GM18511 (cell line): ENCODE data around the gene VSIG10L2.

Source experiments
- ATAC-seq: cut with Tn5 transposase; IDR thresholded peaks from one replicate; pipeline ENCODE4 v1.9.1; 2021; ENCODE audit warnings: mild to moderate bottlenecking, moderate library complexity; ENCODE audit not compliant: unreplicated experiment

Gene VSIG10L2

GRCh38 chr11:125929445-125930075 is 16.3 kb upstream of the VSIG10L2 start:
- ATAC-seq: no peak

DNA sequence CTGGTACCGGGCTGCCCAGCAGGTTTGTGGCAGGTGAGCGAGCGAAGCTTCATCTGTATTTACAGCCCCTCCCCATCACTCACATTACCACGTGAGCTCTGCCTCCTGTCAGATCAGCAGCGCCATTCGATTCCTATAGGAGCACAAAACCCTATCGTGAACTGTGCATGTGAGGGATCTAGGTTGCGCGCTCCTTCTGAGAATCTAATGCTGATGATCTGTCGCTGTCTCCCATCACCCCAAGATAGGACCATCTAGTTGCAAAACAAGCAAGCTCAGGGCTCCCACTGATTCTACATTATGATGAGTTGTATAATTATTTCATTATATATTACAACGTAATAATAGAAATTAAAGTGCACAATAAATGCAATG is 15.8 kb upstream of the VSIG10L2 start:
- ATAC-seq: no peak

- ATAC-seq: no peak
Observed at GRCh38 chr11:125931116-125931515, 14.7 kb upstream of the VSIG10L2 start.

- no peak for ATAC-seq
Observed at GRCh38 chr11:125931668-125932067, 14.2 kb upstream of the VSIG10L2 start.

DNA sequence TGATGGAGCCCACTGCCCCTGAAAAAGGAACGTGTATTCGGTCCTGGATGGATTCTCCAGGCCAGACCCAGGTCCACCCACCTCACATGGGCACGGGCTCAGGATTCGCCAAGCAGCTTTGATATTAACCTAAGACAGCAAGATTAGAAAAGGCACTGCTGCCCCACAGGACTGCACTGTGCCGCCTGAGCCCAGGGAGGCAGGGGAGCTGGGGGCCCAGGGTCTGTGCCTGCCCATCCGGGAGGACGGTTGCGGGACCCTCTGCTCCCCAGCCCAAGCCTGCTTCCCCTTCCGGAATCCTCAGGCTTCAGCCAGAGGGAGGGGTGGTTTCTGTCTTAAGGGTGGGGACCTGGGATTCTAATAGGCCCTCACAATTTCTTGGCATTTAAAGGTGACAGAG is 13.5 kb upstream of the VSIG10L2 start:
- ATAC-seq: no peak

- no peak for ATAC-seq
Observed at GRCh38 chr11:125933030-125933813, 12.6 kb upstream of the VSIG10L2 start.

DNA sequence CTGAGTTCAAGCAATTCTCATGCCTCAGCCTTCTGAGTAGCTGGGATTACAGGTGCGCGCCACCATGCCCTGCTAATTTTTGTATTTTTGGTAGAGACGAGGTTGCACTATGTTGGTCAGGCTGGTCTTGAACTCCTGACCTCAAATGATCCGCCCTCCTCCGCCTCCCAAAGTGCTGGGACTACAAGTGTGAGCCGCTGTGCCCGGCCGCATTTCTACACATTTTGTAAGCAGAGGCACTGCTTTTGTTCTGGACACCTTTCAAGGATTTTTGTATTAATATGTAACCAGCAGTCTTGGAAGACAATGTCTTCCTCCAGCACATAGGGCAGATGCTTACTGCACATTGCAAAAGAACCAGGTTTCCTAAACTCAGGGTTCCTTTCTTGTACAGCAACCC is 11.4 kb upstream of the VSIG10L2 start:
- no peak for ATAC-seq

GRCh38 chr11:125935056-125935455 is 10.8 kb upstream of the VSIG10L2 start:
- ATAC-seq: no peak

DNA sequence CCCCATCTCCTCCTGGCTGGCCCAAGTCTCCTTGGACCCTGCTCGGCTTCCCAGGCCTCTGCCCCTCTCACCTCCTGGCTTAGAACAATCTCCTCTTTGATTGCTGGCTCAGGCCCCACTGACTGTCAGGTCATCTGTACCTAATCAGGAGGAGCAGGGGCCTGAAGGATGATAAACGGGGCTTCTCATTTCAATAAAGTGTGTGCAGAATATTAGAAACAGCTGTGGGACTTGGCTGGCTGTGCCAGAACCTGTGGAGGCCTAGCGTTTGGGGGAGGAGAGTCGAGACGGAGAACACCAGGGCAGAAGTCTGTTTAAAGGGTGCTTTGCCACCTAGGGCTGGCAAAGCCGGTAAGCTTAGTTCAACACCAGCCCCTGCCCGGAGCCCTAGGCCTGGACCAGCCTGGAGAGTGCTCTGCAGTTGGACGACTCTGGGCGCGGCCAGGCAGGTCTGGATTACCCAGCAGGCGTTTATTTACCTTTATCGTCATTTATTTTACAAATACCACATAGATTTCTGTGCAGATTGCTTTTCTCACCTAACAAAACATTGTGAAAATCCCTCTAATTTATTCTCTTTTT is 10.1 kb upstream of the VSIG10L2 start:
- no peak for ATAC-seq

DNA sequence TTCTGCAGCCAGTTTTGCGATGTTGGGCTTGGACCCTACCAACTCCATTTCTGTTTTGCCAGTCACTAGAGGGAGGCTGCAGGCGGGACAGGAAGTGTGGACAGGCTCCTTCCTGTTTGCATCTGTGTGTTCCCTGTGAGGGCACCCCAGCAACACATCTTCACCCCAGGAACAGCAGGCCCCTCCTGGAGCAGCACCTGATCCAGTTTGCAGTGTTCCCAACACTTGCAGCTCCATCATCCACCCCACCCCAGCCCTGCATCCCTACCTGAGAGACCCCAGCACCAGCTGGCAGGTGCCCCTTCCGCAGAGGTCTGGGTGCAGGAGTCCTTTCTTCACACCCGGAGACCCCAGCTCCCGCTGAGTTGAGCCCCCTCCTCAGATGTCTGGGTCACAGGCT is 7.4 kb upstream of the VSIG10L2 start:
- no peak for ATAC-seq

- ATAC-seq: no peak
Observed at GRCh38 chr11:125939081-125939521, 6.7 kb upstream of the VSIG10L2 start.

DNA sequence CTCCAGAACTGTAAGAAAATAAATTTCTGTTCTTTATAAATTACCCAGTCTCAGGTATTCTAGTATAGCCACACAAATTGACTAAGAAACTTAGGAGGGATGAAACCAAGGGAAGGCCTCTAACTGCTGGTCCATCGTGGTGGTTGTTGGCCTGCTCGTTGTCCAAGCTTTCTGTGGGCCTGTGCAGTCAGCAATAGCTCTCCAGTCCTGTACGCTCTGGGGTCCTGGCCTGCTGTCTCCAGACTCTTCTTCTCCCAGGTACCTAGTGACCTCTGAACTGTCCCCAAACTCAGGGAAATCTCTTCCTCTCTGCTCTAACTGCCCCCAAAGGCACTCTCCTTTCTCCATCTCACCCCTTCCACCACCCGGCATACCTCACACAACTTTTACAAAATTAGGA is 5.7 kb upstream of the VSIG10L2 start:
- ATAC-seq: no peak

GRCh38 chr11:125941267-125941618 is 4.6 kb upstream of the VSIG10L2 start:
- ATAC-seq: no peak

- peak; percentile 67 for ATAC-seq
Observed at GRCh38 chr11:125941619-125942611, 3.9 kb upstream of the VSIG10L2 start.

DNA sequence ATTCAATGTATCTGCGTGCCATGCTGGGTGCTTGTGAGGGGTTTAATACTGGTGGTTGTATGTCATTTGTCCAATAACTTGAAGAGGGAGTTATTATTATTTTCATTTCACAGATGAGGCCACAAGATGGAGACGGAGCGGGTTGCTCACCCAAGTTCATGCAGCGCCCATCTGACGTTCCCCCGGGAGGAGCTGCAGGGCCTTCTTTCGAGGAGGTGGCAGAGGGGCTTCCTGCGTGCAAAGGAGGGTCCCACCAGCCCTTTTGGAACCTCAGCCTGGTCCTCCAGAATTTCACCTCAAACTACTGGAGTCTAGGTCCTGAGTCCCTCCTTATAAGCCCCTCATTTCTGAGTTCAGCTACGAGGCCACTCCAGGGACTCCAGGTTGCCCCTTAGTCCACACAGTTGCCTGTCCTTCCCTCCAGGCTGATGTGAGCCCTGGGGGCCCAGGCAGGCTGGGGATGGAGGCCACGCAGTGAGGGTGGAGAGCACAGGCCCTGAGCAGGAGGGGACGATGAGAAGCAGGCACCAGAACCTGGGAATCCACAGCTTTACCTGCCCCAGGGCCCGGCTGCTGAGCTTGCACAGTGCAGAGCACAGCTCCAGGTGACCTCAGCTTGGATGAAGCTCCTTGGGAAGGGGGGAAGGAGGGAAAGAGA is 2.9 kb upstream of the VSIG10L2 start:
- ATAC-seq: no peak

GRCh38 chr11:125943661-125944349 is 2.0 kb upstream of the VSIG10L2 start:
- no peak for ATAC-seq

- no peak for ATAC-seq
Observed at GRCh38 chr11:125944350-125945010, 1.4 kb upstream of the VSIG10L2 start.

GRCh38 chr11:125945011-125945796 is 640 bp upstream of the VSIG10L2 start:
- no peak for ATAC-seq
